ENCODE results near the gene RPL36AL. TPM values are rescaled to one million over a fixed set of nuclear protein-coding genes. Genes with fewer than 3 reads are reported as not detected.

Gene RPL36AL
- total and polyA plus RNA-seq, 2 of the 4 experiments (the other 2 are of a cell fraction), result 129 to 313 TPM

- H3K23ac ChIP-seq (ENCODE audit: low read depth, low read length), result peak overlapping the region; percentile 90
- dilution Hi-C loops (cut with HindIII; ENCODE audit: low sequenced_read_pairs, unreplicated experiment), result no loop called here
- H3K14ac ChIP-seq (replicated peaks; ENCODE audit: low read depth, low read length), result peak overlapping the region; percentile 27; the same call in 1 of the 2 replicates
- peak overlapping the region; percentile 86 for H3K9ac ChIP-seq (ENCODE audit: low read depth, low read length)
- H2AFZ ChIP-seq (replicated peaks; ENCODE audit: low read length, poor library complexity), result no peak overlapping the region
- H3K27me3 ChIP-seq (ENCODE audit: control insufficient read depth, insufficient read depth, low read length), result no peaks in the 10 kb centered on the region
- no peak overlapping the region for H4K8ac ChIP-seq (ENCODE audit: low read depth in 2 of 2, low read length in 2 of 2)
- no peak for ATAC-seq (ENCODE audit: low read depth)
- H3K36me3 ChIP-seq (ENCODE audit: control insufficient read depth, insufficient read depth, low read length), result peaks cover 12% of the 10 kb centered on the region
- intact Hi-C loops (cut with micrococcal nuclease), result no loop called here
- peak overlapping the region; percentile 54; the same call in 1 of the 2 replicates for H3K27ac ChIP-seq (ENCODE audit: insufficient read depth, low read length)
- H3K4me3 ChIP-seq (ENCODE audit: insufficient read depth, low read depth, low read length), result peak overlapping the region; percentile 84
- BruUV-seq (replicated peaks), result TSS peak; percentile 84
- CTCF ChIA-PET, result no interaction called here
- H4K5ac ChIP-seq (ENCODE audit: low read depth, low read length), result no peak overlapping the region
- peak overlapping the region; percentile 14; the same call in 1 of the 2 replicates for H3K4ac ChIP-seq (ENCODE audit: low read depth, low read length)
- H3K4me2 ChIP-seq (ENCODE audit: low read depth, low read length), result peak overlapping the region; percentile 83
- H3K18ac ChIP-seq (ENCODE audit: low read depth, low read length), result no peak overlapping the region
- H2AK5ac ChIP-seq (ENCODE audit: low read depth, low read length), result no peak overlapping the region
- POLR2A ChIA-PET (ENCODE audit: unreplicated experiment), result interaction anchor here (0.6 kb wide), 1 partner anchor 201 kb away, joined by 18 read pairs; no protein-coding TSS in a partner anchor
- no peak for TF ChIP-seq RFX5 (IDR thresholded peaks at IDR 0.05; ENCODE audit: low read depth, low read length)
- TF ChIP-seq SMC3 (IDR thresholded peaks at IDR 0.05; ENCODE audit: low read depth, low read length), result no peak
- TF ChIP-seq MXI1 (IDR thresholded peaks at IDR 0.05; ENCODE audit: borderline replicate concordance, low read depth, low read length), result no peak
- TF ChIP-seq, protein P1, sequence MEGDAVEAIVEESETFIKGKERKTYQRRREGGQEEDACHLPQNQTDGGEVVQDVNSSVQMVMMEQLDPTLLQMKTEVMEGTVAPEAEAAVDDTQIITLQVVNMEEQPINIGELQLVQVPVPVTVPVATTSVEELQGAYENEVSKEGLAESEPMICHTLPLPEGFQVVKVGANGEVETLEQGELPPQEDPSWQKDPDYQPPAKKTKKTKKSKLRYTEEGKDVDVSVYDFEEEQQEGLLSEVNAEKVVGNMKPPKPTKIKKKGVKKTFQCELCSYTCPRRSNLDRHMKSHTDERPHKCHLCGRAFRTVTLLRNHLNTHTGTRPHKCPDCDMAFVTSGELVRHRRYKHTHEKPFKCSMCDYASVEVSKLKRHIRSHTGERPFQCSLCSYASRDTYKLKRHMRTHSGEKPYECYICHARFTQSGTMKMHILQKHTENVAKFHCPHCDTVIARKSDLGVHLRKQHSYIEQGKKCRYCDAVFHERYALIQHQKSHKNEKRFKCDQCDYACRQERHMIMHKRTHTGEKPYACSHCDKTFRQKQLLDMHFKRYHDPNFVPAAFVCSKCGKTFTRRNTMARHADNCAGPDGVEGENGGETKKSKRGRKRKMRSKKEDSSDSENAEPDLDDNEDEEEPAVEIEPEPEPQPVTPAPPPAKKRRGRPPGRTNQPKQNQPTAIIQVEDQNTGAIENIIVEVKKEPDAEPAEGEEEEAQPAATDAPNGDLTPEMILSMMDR (conservative IDR thresholded peaks at IDR 0.05; ENCODE audit: low read depth, low read length), result no peak
- no peak for TF ChIP-seq RCOR1 (IDR thresholded peaks at IDR 0.05; ENCODE audit: insufficient replicate concordance, low read length)
- TF ChIP-seq MAZ (IDR thresholded peaks at IDR 0.05; ENCODE audit: borderline replicate concordance, low read depth, low read length), result no peak
- no peak for TF ChIP-seq CHD1 (IDR thresholded peaks at IDR 0.05; ENCODE audit: low read depth, low read length)
- TF ChIP-seq USF2 (IDR thresholded peaks at IDR 0.05; ENCODE audit: low read depth, low read length), result no peak
- no peak for TF ChIP-seq MAFK (IDR thresholded peaks at IDR 0.05; ENCODE audit: low read depth, low read length)
- TF ChIP-seq, protein P2, sequence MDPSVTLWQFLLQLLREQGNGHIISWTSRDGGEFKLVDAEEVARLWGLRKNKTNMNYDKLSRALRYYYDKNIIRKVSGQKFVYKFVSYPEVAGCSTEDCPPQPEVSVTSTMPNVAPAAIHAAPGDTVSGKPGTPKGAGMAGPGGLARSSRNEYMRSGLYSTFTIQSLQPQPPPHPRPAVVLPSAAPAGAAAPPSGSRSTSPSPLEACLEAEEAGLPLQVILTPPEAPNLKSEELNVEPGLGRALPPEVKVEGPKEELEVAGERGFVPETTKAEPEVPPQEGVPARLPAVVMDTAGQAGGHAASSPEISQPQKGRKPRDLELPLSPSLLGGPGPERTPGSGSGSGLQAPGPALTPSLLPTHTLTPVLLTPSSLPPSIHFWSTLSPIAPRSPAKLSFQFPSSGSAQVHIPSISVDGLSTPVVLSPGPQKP (IDR thresholded peaks at IDR 0.05; ENCODE audit: borderline replicate concordance, low read depth, low read length), result no peak
- no peak for TF ChIP-seq CEBPB (IDR thresholded peaks at IDR 0.05; ENCODE audit: low read depth, low read length)
- TF ChIP-seq BHLHE40 (IDR thresholded peaks at IDR 0.05; ENCODE audit: low read depth, low read length), result no peak
- WGBS, 2 experiments (ENCODE audit: extremely low coverage in 2 of 2, insufficient read length in 1 of 2), result 14% methylated on average over 1 of the region's 3 CpGs; no CpG with 5 or more reads in 1 of the 2 experiments
- no peak overlapping the region for H3K56ac ChIP-seq (ENCODE audit: extremely low read depth, insufficient read depth, low read length)
- peak overlapping the region; percentile 36 for H2BK5ac ChIP-seq (ENCODE audit: low read depth, low read length, poor library complexity, severe bottlenecking)
- peaks cover 5% of the 10 kb centered on the region for H3K9me1 ChIP-seq (ENCODE audit: insufficient read depth, low read length)
- H3K9me3 ChIP-seq (ENCODE audit: control insufficient read depth, insufficient read depth, low read length), result no peaks in the 10 kb centered on the region
- in situ Hi-C loops (cut with MboI; ENCODE audit: low sequenced_read_pairs), result no loop called here
- H2BK15ac ChIP-seq (ENCODE audit: low read depth, low read length), result no peak overlapping the region
- H2BK120ac ChIP-seq (ENCODE audit: low read depth, low read length), result no peak overlapping the region
- peaks cover 12% of the 10 kb centered on the region for H3K4me1 ChIP-seq (ENCODE audit: control insufficient read depth, insufficient read depth, low read length)
- peaks cover 7 to 53% of the 10 kb centered on the region in 2 experiments; a peak in 3 of 4 replicates for H3K79me1 ChIP-seq (ENCODE audit: low read depth in 1 of 2, low read length in 2 of 2)
- no peak for DNase-seq
- no peak overlapping the region for H2BK20ac ChIP-seq (ENCODE audit: low read depth, low read length)
- no peak overlapping the region for H4K91ac ChIP-seq (ENCODE audit: insufficient read depth, low read depth, low read length)
- H4K20me1 ChIP-seq (ENCODE audit: insufficient read depth, low read length), result peaks cover 45% of the 10 kb centered on the region
- no peak overlapping the region for H2AK9ac ChIP-seq (replicated peaks; ENCODE audit: low read depth, low read length, poor library complexity)
Observed at GRCh38 chr14:49622022-49622607, 1.7 kb upstream of the RPL36AL start.
